ENCODE measurements around the gene B4GALT1. TPM values are rescaled to one million over a fixed set of nuclear protein-coding genes. Genes with fewer than 3 reads are reported as not detected.
A peak's percentile ranks its signal among the peaks of the same experiment; 100 is the strongest.

The B4GALT1 gene
- total RNA-seq, 4 donors from 2014 or later = 51.6 to 74.4 (median 65.3) TPM

DNA sequence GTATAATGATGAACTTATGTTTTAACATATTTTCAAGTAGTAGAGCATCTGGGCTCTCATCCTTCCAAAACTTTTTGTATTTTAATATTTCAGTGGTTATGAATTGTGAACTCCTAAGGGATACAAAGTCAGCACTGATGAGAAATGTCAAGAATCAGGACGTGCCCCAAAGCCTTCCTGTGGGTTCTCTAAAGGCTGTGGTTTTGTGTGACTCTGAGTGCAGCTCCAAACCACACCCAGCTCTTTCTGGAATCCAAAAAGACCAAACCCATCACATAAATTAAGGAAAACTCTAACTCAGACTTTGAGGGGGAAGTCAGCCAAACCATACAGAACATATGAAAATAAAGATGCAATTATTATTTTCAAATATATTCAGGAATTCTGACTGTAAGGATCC lies 49.8 kb downstream of the B4GALT1 start:
- no peak for DNase-seq (ENCODE audit: low spot score in 2 of 2)
- peak overlapping the region in 3 of 4 donors; percentile 31 to 90 (median 76) for H3K27ac ChIP-seq
- no peak overlapping the region for H3K4me3 ChIP-seq
- H3K27me3 ChIP-seq = no peaks in the 10 kb centered on the region
- peaks cover 0 to 35% (median 7%) of the 10 kb centered on the region in 4 donors for H3K4me1 ChIP-seq
- H3K9me3 ChIP-seq = no peaks in the 10 kb centered on the region
- WGBS, 2 donors = 0 to 4% methylated on average over 1 of the region's 1 CpG
- no peak for TF ChIP-seq EP300 (IDR thresholded peaks at IDR 0.05)
- TF ChIP-seq, protein P1, sequence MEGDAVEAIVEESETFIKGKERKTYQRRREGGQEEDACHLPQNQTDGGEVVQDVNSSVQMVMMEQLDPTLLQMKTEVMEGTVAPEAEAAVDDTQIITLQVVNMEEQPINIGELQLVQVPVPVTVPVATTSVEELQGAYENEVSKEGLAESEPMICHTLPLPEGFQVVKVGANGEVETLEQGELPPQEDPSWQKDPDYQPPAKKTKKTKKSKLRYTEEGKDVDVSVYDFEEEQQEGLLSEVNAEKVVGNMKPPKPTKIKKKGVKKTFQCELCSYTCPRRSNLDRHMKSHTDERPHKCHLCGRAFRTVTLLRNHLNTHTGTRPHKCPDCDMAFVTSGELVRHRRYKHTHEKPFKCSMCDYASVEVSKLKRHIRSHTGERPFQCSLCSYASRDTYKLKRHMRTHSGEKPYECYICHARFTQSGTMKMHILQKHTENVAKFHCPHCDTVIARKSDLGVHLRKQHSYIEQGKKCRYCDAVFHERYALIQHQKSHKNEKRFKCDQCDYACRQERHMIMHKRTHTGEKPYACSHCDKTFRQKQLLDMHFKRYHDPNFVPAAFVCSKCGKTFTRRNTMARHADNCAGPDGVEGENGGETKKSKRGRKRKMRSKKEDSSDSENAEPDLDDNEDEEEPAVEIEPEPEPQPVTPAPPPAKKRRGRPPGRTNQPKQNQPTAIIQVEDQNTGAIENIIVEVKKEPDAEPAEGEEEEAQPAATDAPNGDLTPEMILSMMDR (IDR thresholded peaks at IDR 0.05) = no peak
- no peak for TF ChIP-seq POLR2A (IDR thresholded peaks at IDR 0.05)
- H3K36me3 ChIP-seq = peaks cover 0 to 66% (median 14%) of the 10 kb centered on the region in 3 donors

DNA sequence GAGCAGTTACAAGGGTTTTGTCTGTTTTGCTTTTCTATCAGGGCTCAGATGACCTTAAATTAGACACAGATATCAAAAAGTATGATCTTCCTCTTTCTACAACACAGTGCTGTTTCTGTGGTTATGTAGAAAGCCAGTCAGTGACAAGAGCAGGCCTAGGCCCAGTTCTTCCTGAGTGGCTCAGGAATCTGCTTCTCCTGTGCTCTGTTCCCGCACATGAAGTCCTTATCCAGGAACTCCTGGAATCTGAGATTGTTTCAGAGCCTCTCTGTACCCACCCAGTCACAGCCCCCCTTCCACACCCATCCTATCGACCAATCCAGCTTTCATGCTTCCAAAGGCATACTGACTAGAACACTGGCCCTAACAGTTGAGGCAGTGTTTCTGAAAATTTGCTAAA lies 50.3 kb downstream of the B4GALT1 start:
- Histone ChIP-seq H3K9me3 (no peaks in the 10 kb centered on the region), H3K27ac (peak overlapping the region; percentile 31 to 90 (median 62)), H3K4me1 (peaks cover 0 to 35% (median 7%) of the 10 kb centered on the region in 4 donors), H3K36me3 (peaks cover 0 to 66% (median 17%) of the 10 kb centered on the region in 3 donors), H3K4me3 (no peak overlapping the region), H3K27me3 (no peaks in the 10 kb centered on the region)
- no peak for TF ChIP-seq POLR2A (IDR thresholded peaks at IDR 0.05)
- peak in 1 of 2 donors; percentile 12 for TF ChIP-seq EP300 (IDR thresholded peaks at IDR 0.05)
- TF ChIP-seq, protein P1 (IDR thresholded peaks at IDR 0.05) = no peak
- DNase-seq (ENCODE audit: low spot score in 2 of 2) = no peak
- WGBS, 2 donors = 22 to 29% methylated on average over 2 of the region's 2 CpGs

DNA sequence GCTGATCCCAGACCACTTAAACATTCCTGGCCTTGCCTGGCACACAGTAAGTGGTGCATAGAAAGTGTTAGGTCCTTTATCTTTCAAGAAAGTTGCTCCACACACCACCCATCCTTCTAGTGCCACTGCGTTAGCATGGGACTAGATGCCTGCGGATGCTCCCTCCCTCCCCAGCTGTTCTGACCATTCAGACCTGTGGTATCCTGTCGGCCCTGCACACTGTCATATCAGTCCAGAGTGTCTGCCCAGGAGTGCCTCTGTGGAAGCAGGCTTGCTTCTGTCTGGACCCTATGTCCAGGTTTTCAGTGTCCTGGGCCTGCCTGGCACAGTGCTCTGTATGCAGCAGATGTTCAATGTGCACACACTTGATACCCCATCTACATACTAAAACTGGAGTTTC lies 52.4 kb downstream of the B4GALT1 start:
- 90 to 100% methylated on average over 2 to 3 of the region's 3 CpGs for WGBS, 2 donors
- peaks cover 0 to 74% (median 17%) of the 10 kb centered on the region in 3 donors for H3K36me3 ChIP-seq
- peak overlapping the region in 2 of 4 donors; percentile 21 to 39 for H3K27ac ChIP-seq
- peaks cover 0 to 35% (median 7%) of the 10 kb centered on the region in 4 donors for H3K4me1 ChIP-seq
- no peaks in the 10 kb centered on the region for H3K9me3 ChIP-seq
- H3K27me3 ChIP-seq = no peaks in the 10 kb centered on the region
- no peak for DNase-seq (ENCODE audit: low spot score in 2 of 2)
- no peak for TF ChIP-seq POLR2A (IDR thresholded peaks at IDR 0.05)
- TF ChIP-seq, protein P1 (IDR thresholded peaks at IDR 0.05) = no peak
- no peak for TF ChIP-seq EP300 (IDR thresholded peaks at IDR 0.05)
- H3K4me3 ChIP-seq = no peak overlapping the region

DNA sequence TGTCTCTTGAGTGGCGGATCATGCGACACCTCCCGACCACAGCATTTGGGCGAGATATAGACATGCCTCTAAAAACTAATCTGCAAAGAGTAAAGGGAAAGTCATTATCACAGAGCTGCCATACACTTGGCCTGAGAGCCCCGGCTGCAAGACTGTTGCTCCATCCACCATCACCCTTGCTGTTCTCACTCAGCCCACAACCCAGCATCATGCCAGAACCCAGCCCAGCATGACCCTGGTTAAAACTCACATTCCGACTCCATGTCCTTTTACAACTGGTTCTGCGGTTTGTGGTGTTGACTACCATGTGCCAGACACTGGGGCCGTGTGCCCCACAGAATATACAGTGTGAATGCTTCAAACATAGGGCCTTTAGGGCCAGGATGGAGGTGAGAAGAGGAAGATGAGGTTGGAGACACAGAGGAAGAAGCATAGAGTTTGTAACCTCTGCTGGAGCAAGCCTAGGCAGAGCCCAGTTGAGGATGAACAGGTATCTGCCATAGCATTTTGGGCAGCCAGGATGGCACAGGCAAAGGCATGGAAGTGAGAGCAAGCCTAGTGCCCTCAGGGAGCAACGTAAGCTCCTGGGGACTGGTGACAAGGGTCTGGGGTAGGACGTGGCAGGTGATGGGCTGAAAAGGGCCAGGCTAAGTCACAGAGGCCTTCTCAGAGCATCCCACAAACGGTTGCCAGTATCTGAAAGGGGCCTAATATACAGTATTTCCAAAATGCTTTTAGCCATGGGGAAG lies 53.2 kb downstream of the B4GALT1 start:
- 90 to 95% methylated on average over 11 of the region's 11 CpGs for WGBS, 2 donors
- no peaks in the 10 kb centered on the region for H3K9me3 ChIP-seq

More for the DNA sequence above, 53.2 kb downstream of the B4GALT1 start:
- TF ChIP-seq, protein P1 (IDR thresholded peaks at IDR 0.05) = no peak
- no peak for TF ChIP-seq EP300 (IDR thresholded peaks at IDR 0.05)
- TF ChIP-seq POLR2A (IDR thresholded peaks at IDR 0.05) = no peak
- no peak overlapping the region for H3K4me3 ChIP-seq
- H3K4me1 ChIP-seq = peaks cover 0 to 35% (median 7%) of the 10 kb centered on the region in 4 donors
- H3K27ac ChIP-seq = peak overlapping the region in 1 of 4 donors; percentile 21
- H3K36me3 ChIP-seq = peaks cover 0 to 68% (median 17%) of the 10 kb centered on the region in 3 donors
- no peak for DNase-seq (ENCODE audit: low spot score in 2 of 2)
- no peaks in the 10 kb centered on the region for H3K27me3 ChIP-seq
